Mesendoderm (in vitro differentiated cells): Measurements from ENCODE around the gene CBL.
"Not testable (repeated sequence)": the region's sequence is repeated elsewhere in the genome, so short reads cannot be mapped to it uniquely, and the experiment has no call there.

ENCODE experiments used
- DNase-seq: peaks from one replicate; pipeline ENCODE4 v3.0.0; 2013
- H2AK5ac ChIP-seq: 2 replicates; pipeline ENCODE4 v1.6.1; 2013; ENCODE audit warnings: low read length, inconsistent platforms
- H2BK120ac ChIP-seq: 2 replicates; pipeline ENCODE4 v1.6.1; 2013; ENCODE audit warnings: low read depth, mild to moderate bottlenecking, low read length, moderate library complexity, mixed read lengths
- H2BK15ac ChIP-seq: replicated peaks from 2 replicates; pipeline ENCODE4 v1.6.1; 2013; ENCODE audit warnings: low read depth, mild to moderate bottlenecking, moderate library complexity
- H2BK5ac ChIP-seq: 2 replicates; pipeline ENCODE4 v1.6.1; 2013; ENCODE audit warnings: low read length, inconsistent platforms
- H3K18ac ChIP-seq: 2 replicates; pipeline ENCODE4 v1.6.1; 2013; ENCODE audit warnings: mild to moderate bottlenecking, low read length, mixed read lengths
- H3K23ac ChIP-seq: one replicate; pipeline ENCODE4 v1.6.1; 2013; ENCODE audit warnings: low read length
- H3K27ac ChIP-seq: 2 replicates; pipeline ENCODE4 v1.5.1; 2013; ENCODE audit warnings: low read depth, mild to moderate bottlenecking, inconsistent platforms, low read length, moderate library complexity
- H3K27me3 ChIP-seq: 2 replicates; pipeline ENCODE4 v1.6.1; 2013; ENCODE audit warnings: low read length, control low read depth, mild to moderate bottlenecking, inconsistent platforms; ENCODE audit not compliant: insufficient read depth, poor library complexity
- H3K36me3 ChIP-seq: 2 replicates; pipeline ENCODE4 v1.6.1; 2013; ENCODE audit warnings: low read length, inconsistent platforms; ENCODE audit not compliant: control insufficient read depth, insufficient read depth
- H3K4ac ChIP-seq: one replicate; pipeline ENCODE4 v1.6.1; 2013; ENCODE audit warnings: low read depth, mild to moderate bottlenecking, low read length, moderate library complexity
- H3K4me1 ChIP-seq: 2 replicates; pipeline ENCODE4 v1.6.1; 2013; ENCODE audit warnings: low read depth, low read length, inconsistent platforms; ENCODE audit not compliant: control insufficient read depth
- H3K4me2 ChIP-seq: 2 replicates; pipeline ENCODE4 v1.6.1; 2013; ENCODE audit warnings: low read length
- H3K4me3 ChIP-seq: 2 replicates; pipeline ENCODE4 v1.5.1; 2013; ENCODE audit warnings: mild to moderate bottlenecking, low read length
- H3K56ac ChIP-seq: one replicate; pipeline ENCODE4 v1.6.1; 2013; ENCODE audit warnings: low read length
- H3K79me1 ChIP-seq: 2 replicates; pipeline ENCODE4 v1.6.1; 2013; ENCODE audit warnings: low read length, inconsistent platforms
- H3K79me2 ChIP-seq: 2 replicates; pipeline ENCODE4 v1.6.1; 2013; ENCODE audit warnings: mild to moderate bottlenecking, low read length; ENCODE audit not compliant: control insufficient read depth, insufficient read depth
- H3K9ac ChIP-seq: 2 replicates; pipeline ENCODE4 v1.6.1; 2013; ENCODE audit warnings: low read length, inconsistent platforms
- H4K5ac ChIP-seq: one replicate; pipeline ENCODE4 v1.6.1; 2013; ENCODE audit warnings: low read length
- H4K8ac ChIP-seq: one replicate; pipeline ENCODE4 v1.6.1; 2013; ENCODE audit warnings: low read depth, mild to moderate bottlenecking, control low read depth, low read length, moderate library complexity
- WGBS: extraction: QIAGEN DNeasy Blood & Tissue Kit; methylation state at CpG from one replicate; pipeline ENCODE4 v1.1.7; 2013; ENCODE audit warnings: low lambda C conversion rate, missing lambda C conversion rate; ENCODE audit not compliant: insufficient coverage; ENCODE audit errors: extremely low coverage; 5-methylcytosine and 5-hydroxymethylcytosine counted together

Gene CBL

GRCh38 chr11:119187123-119187892 is 18.8 kb upstream of the CBL start:
- H3K4me1 ChIP-seq = no peaks in the 10 kb centered on the region
- H2BK5ac ChIP-seq = no peak overlapping the region
- H4K8ac ChIP-seq = no peak overlapping the region
- H3K9ac ChIP-seq = no peak overlapping the region
- no peak overlapping the region for H2AK5ac ChIP-seq
- H3K56ac ChIP-seq = no peak overlapping the region
- no peak overlapping the region for H2BK15ac ChIP-seq
- H4K5ac ChIP-seq = no peak overlapping the region
- no peak overlapping the region for H3K4me2 ChIP-seq
- H3K27ac ChIP-seq = no peak overlapping the region
- no peak overlapping the region for H3K23ac ChIP-seq
- H3K18ac ChIP-seq = no peak overlapping the region
- no peaks in the 10 kb centered on the region for H3K79me2 ChIP-seq
- no peaks in the 10 kb centered on the region for H3K27me3 ChIP-seq
- WGBS = no CpG with 5 or more reads among the region's 21 CpGs
- H3K36me3 ChIP-seq = no peaks in the 10 kb centered on the region
- H3K4ac ChIP-seq = no peak overlapping the region
- no peaks in the 10 kb centered on the region for H3K79me1 ChIP-seq
- H3K4me3 ChIP-seq = no peak overlapping the region
- H2BK120ac ChIP-seq = no peak overlapping the region
- DNase-seq = no peak

- DNase-seq = no peak
Measured at GRCh38 chr11:119188067-119188466, 18.1 kb upstream of the CBL start.

GRCh38 chr11:119188887-119189286 is 17.3 kb upstream of the CBL start:
- no peak overlapping the region for H3K4me3 ChIP-seq
- H3K23ac ChIP-seq = no peak overlapping the region
- no peak overlapping the region for H3K18ac ChIP-seq
- no peaks in the 10 kb centered on the region for H3K4me1 ChIP-seq
- no peak overlapping the region for H3K4me2 ChIP-seq
- no peak overlapping the region for H4K8ac ChIP-seq
- no peaks in the 10 kb centered on the region for H3K27me3 ChIP-seq
- no peak overlapping the region for H3K4ac ChIP-seq
- no peak overlapping the region for H3K9ac ChIP-seq
- H3K27ac ChIP-seq = no peak overlapping the region
- no peak overlapping the region for H2AK5ac ChIP-seq
- H3K56ac ChIP-seq = no peak overlapping the region
- no peak overlapping the region for H2BK15ac ChIP-seq
- H2BK120ac ChIP-seq = no peak overlapping the region
- H2BK5ac ChIP-seq = no peak overlapping the region
- no peak overlapping the region for H4K5ac ChIP-seq
- DNase-seq = no peak
- no peaks in the 10 kb centered on the region for H3K79me2 ChIP-seq
- H3K36me3 ChIP-seq = no peaks in the 10 kb centered on the region
- no CpG with 5 or more reads among the region's 8 CpGs for WGBS
- H3K79me1 ChIP-seq = no peaks in the 10 kb centered on the region

More at GRCh38 chr11:119188067-119188466, 18.1 kb upstream of the CBL start:
- H3K4me3 ChIP-seq = no peak overlapping the region
- H4K8ac ChIP-seq = no peak overlapping the region
- H3K4me2 ChIP-seq = no peak overlapping the region
- no CpG with 5 or more reads among the region's 11 CpGs for WGBS
- H3K4me1 ChIP-seq = no peaks in the 10 kb centered on the region
- no peak overlapping the region for H2BK15ac ChIP-seq
- H3K27ac ChIP-seq = no peak overlapping the region
- H3K9ac ChIP-seq = no peak overlapping the region
- H3K79me2 ChIP-seq = no peaks in the 10 kb centered on the region
- H2BK5ac ChIP-seq = no peak overlapping the region
- H3K27me3 ChIP-seq = no peaks in the 10 kb centered on the region
- no peak overlapping the region for H3K18ac ChIP-seq
- no peak overlapping the region for H3K23ac ChIP-seq
- no peaks in the 10 kb centered on the region for H3K36me3 ChIP-seq
- no peak overlapping the region for H2AK5ac ChIP-seq
- H2BK120ac ChIP-seq = no peak overlapping the region
- H3K56ac ChIP-seq = no peak overlapping the region
- no peak overlapping the region for H4K5ac ChIP-seq
- H3K4ac ChIP-seq = no peak overlapping the region
- no peaks in the 10 kb centered on the region for H3K79me1 ChIP-seq

- no peak overlapping the region for H2AK5ac ChIP-seq
- no peaks in the 10 kb centered on the region for H3K79me2 ChIP-seq
- no peak overlapping the region for H2BK15ac ChIP-seq
- no peaks in the 10 kb centered on the region for H3K36me3 ChIP-seq
- no peak overlapping the region for H3K9ac ChIP-seq
- H4K5ac ChIP-seq = no peak overlapping the region
- H3K4me1 ChIP-seq = no peaks in the 10 kb centered on the region
- H3K27me3 ChIP-seq = no peaks in the 10 kb centered on the region
- H2BK5ac ChIP-seq = no peak overlapping the region
- WGBS = no CpG with 5 or more reads among the region's 4 CpGs
- H4K8ac ChIP-seq = no peak overlapping the region
- no peaks in the 10 kb centered on the region for H3K79me1 ChIP-seq
- no peak overlapping the region for H3K4ac ChIP-seq
- H3K18ac ChIP-seq = no peak overlapping the region
- no peak overlapping the region for H2BK120ac ChIP-seq
- DNase-seq = no peak
- no peak overlapping the region for H3K4me2 ChIP-seq
- no peak overlapping the region for H3K4me3 ChIP-seq
- no peak overlapping the region for H3K23ac ChIP-seq
- no peak overlapping the region for H3K56ac ChIP-seq
- no peak overlapping the region for H3K27ac ChIP-seq
Measured at GRCh38 chr11:119189393-119189792, 16.7 kb upstream of the CBL start.

GRCh38 chr11:119190531-119190930 is 15.6 kb upstream of the CBL start:
- Histone ChIP-seq H3K27ac (no peak overlapping the region), H4K5ac (no peak overlapping the region), H3K56ac (no peak overlapping the region), H3K27me3 (no peaks in the 10 kb centered on the region), H2BK15ac (no peak overlapping the region), H2AK5ac (no peak overlapping the region), H3K18ac (no peak overlapping the region), H3K4me3 (no peak overlapping the region), H3K9ac (no peak overlapping the region), H3K79me2 (no peaks in the 10 kb centered on the region), H3K4me2 (no peak overlapping the region), H3K23ac (no peak overlapping the region), H3K4ac (no peak overlapping the region), H3K36me3 (no peaks in the 10 kb centered on the region), H3K79me1 (no peaks in the 10 kb centered on the region), H2BK120ac (no peak overlapping the region), H2BK5ac (no peak overlapping the region), H3K4me1 (no peaks in the 10 kb centered on the region), H4K8ac (no peak overlapping the region)
- DNase-seq = no peak
- no CpG with 5 or more reads among the region's 9 CpGs for WGBS

GRCh38 chr11:119191265-119191664 is 14.9 kb upstream of the CBL start:
- not testable (repeated sequence) for H3K4me2 ChIP-seq, H3K4ac ChIP-seq, H3K27ac ChIP-seq, H4K5ac ChIP-seq, H3K23ac ChIP-seq, H3K79me1 ChIP-seq, DNase-seq, H3K18ac ChIP-seq, H3K27me3 ChIP-seq, H3K36me3 ChIP-seq, H2BK120ac ChIP-seq, H2BK5ac ChIP-seq, H3K4me1 ChIP-seq, H3K56ac ChIP-seq, H2AK5ac ChIP-seq, H4K8ac ChIP-seq, H3K4me3 ChIP-seq, H3K9ac ChIP-seq, H3K79me2 ChIP-seq, H2BK15ac ChIP-seq
- WGBS = no CpG with 5 or more reads among the region's 14 CpGs
